DMS53 treated with DMSO at 0.1 percent for 48 hours (cell line): ENCODE data around the gene CFAP52.
"Not testable (repeated sequence)": the region's sequence is repeated elsewhere in the genome, so short reads cannot be mapped to it uniquely, and the experiment has no call there.

Experiments used
- DNase-seq: peaks from one replicate; lab custom pipeline; 2025; ENCODE audit not compliant: unreplicated experiment; lab: John Stamatoyannopoulos, UW

The CFAP52 gene

DNA sequence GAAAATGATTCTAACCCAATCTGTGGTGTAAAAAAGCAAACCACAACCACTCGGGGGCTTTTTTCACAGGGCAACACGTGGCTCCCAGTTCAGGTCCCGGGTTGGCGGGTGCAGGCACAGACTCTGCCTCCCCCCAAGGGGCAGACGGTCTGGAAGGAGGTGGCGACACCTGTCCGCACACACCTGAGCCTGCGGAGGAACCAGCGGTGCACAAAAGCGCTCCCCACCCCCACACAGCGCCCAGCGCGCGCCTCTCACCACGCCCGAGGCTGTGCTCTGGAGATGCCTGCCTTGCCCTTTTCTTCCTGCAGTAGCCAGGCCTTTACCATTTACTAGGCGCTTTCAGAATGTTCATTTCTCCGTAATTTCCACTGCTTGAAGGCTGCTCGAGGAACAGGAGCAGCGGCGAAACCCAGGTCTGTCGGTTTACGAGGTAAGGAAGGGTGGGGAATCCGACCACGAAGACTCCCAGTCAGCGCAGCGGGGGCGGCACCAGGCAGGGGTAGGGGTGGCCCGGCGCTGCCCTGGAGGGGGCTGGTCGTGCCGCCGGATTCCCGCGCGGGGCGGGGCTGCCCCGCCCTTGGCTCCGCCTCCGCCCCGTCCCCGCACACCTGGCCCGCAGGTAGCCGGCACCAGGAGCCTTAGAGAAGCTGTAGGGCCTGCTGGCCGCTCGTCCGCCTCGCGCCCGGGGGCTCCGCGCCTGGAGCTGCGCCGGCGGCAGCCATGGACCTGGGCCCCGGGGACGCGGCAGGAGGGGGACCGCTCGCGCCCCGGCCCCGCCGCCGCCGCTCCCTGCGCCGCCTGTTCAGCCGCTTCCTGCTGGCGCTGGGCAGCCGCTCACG lies 68.7 kb downstream of the CFAP52 start, which contains the start of gene USP43:
USP43 (plus strand) TSS at position 608 of the 842 bp plus-strand sequence; CDS start at position 724, 116 bp downstream.
- DNase-seq: peak; percentile 89

DNA sequence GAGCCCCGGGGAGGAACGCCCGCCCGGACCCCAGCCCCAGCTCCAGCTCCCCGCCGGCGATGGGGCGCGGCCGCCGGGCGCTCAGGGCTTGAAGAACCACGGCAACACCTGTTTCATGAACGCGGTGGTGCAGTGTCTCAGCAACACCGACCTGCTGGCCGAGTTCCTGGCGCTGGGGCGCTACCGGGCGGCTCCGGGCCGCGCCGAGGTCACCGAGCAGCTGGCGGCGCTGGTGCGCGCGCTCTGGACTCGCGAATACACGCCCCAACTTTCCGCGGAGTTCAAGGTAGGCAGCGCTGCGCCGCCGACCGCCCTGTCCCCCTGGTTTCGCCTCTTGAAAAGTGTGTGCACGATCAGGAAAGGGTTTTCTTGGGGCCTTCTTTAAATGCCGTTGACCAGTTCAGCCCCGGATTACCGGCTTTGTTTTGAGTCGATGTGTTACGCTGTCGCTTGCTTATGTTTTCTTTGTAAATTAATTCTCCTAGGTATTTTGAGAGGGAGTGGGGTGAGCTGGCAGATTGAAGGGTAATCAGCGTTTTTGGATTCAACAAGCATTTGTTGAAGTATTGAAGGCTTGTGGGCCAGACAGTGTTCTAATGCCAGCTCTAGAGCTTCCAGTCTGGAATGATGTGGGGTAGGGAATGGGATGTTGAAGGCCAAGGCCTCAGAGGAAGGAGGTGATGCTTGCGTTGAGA lies 69.6 kb downstream of the CFAP52 start:
- peak; percentile 69 for DNase-seq

DNA sequence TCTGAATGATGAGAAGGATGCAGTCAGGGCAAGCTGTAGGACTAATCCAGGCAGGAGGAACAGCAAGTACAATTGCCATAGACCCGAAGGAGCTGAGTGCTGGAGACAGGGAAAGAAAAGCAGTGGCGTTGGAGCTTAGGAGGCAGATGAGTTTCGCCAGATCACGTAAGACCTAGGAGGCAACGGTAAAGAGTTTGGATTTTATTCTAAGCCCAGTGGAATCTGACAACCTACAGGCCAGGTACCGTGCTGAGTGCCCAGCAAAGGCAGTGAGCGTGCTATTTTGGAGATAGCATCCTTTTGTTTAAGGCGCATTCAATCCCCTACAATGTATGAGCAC lies 70.1 kb downstream of the CFAP52 start:
- DNase-seq: peak; percentile 58

DNA sequence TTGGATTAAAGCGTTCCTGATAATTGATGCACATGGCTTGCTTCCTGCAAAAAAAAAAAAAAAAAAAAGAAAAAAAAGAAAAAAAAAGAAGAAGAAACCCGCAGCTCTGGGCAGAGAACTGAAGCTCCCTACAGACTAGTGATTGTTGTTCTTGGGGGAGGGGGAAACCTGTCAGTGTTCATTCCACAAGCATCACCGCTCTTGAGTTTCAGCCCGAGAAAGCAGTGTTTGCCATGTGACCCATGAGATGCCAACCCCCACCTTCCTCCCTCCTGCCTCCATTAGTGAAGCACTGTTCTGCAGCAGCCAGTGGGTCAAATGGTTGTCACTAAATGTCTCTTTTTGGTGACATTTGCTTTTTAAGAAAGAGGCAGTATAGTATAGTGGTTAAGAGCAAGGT lies 70.6 kb downstream of the CFAP52 start:
- DNase-seq: no peak

- DNase-seq: no peak
Measured at GRCh38 chr17:9648521-9649110, 72.2 kb downstream of the CFAP52 start.

DNA sequence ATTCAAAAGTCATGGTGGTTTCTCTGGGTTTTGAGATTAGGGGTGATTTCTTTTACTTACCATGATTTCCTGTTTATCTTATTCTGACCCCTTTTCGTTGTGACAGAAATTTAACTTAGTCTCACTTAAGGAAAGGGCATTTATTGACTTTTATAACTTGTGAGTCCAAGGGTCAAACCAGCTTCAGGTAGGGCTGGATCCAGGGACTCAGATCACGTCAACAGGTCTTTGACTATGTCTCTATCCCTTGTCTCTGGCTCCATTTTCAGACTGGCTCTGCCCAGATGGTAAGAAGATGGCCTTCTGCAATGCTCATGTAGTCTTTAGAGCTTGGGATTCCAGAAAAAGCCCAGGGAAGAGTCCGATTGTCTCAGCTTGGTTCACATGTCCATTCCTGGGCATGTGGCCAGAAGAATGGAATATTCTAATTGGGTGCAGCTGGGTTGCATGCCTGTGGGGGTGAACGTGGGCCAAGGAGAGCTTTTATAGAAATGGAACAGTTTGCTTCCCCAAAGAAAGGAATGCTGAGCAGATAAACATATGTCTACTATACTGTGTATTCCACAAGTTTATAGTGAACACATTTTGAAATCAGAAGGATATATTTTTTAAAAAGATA lies 82.3 kb downstream of the CFAP52 start:
- DNase-seq: no peak

- no peak for DNase-seq
Measured at GRCh38 chr17:9661027-9661426, 84.6 kb downstream of the CFAP52 start.

DNA sequence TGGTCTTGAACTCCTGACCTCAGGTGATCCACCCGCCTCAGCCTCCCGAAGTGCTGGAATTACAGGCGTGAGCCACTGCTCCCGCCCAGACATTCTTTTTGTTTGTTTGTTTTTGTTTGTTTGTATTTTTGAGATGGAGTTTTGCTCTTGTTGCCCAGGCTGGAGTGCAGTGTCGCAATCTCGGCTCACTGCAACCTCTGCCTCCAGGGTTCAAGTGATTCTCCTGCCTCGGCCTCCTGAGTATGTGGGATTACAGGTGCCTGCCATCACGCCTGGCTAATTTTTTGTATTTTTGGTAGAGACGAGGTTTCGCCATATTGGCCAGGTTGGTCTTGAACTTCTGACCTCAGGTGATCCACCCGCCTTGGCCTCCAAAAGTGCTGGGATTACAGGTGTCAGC lies 87.1 kb downstream of the CFAP52 start:
- DNase-seq: not testable (repeated sequence)

DNA sequence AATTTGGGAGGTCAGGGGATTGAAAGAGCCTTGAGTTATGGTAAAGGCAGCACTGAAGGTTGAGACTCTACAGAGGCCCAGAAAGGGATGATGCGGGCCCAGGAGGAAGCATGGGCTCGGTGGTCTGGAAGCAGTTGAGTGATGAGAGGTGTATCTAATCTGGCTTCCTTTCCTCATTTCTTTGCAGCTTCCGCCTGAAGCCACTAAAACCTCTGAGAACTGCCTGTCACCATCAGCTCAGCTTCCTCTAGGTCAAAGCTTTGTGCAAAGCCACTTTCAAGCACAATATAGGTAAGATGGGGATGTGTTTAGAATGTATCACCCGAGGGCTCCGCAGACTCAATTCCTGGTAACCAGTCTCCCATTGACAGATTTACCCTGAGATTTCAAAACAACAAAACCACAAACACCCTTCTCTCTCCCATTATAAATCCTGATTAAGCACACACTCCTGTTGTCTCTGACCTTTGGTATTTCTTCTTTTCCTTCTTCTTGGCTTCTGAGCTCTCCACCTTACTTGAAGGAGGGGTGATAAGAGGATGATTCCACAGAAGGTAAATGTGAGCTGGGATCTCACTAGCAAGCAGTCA lies 90.1 kb downstream of the CFAP52 start:
- DNase-seq: no peak

GRCh38 chr17:9668517-9668916 lies 92.1 kb downstream of the CFAP52 start:
- no peak for DNase-seq

DNA sequence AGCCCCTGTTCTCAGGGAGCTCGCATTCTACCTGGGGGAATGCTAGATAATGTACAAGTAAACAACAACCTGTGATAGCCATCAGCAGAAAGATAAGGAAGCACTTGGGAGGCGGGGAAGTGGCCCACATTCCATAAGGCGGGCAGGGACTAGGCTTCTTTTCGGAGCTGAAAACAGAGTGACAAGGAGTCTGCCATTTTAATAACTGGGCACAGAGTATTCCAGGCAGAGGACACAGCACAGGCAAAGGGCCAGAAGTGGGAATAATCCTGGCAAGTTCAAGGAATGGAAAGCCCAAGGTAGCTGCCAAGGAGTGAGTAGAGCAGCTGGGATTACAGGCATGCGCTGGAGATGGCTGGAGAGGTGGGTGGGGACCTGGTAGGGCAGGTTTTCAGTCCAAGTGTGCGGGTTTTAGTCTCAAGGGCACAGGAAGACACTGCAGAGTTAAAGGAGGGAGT lies 93.1 kb downstream of the CFAP52 start:
- DNase-seq: no peak

DNA sequence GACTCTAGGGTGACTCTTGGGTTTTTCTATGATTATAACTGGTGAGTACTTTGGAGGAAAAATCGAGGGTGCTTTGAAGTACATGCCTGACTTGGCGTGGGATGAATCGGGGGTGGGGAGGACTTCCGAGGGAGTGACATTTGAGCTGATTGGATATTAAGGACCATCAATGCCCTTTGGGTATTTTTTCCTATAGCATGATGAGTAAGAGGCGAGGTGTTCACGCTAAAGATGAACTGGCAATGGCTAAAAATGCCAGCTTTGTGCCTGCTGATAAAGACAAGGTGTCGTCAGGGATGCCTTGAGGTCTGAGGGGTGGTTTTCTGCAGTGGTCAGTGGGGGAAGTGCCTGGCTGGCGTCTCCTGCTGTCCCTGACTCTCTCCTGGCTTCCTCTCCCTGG lies 94.2 kb downstream of the CFAP52 start:
- no peak for DNase-seq

- no peak for DNase-seq
Measured at GRCh38 chr17:9671559-9671958, 95.1 kb downstream of the CFAP52 start.

- no peak for DNase-seq
Measured at GRCh38 chr17:9672266-9672665, 95.8 kb downstream of the CFAP52 start.

- no peak for DNase-seq
Measured at GRCh38 chr17:9672691-9673090, 96.2 kb downstream of the CFAP52 start.

GRCh38 chr17:9676084-9676483 lies 99.6 kb downstream of the CFAP52 start:
- no peak for DNase-seq

- no peak for DNase-seq
Measured at GRCh38 chr17:9676820-9677310, 100.4 kb downstream of the CFAP52 start.

DNA sequence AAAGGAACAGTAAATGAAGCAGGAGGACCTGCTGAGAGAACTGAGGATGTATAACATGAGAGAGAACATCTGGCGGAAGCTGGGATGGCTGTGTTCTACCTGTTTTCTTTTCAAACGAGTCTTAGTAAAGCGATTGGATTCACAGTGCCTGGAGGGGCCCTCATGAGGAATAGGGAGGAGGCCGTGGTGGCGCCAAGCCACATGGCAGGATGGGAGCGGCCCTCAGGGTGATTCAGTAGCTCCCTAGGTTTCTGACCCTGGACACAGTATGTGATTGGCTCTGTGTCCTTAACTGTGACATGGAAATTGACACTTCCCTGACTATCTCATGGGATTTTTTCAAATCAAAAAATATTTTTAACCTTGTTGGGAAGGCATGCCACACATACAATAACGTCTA lies 101.0 kb downstream of the CFAP52 start:
- DNase-seq: no peak

DNA sequence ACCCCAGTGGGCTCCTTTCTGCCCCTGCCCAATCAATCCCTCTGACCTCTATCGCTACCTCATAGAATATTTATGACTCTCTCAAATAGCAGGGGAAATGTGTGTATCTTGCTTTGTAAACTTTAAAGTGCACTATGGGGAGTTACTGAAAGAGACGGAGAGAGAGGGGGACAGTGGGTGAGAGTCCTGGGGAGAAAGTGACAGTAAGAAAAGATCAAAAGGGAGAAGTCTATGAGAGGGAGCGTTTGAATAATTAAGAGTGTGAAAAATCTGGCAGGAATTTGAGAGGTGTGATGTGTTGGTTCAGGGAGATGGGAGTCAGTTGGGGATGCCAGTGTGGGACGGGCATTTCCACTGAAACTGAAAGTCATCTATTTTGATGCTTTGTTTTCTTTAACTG lies 101.5 kb downstream of the CFAP52 start:
- no peak for DNase-seq

DNA sequence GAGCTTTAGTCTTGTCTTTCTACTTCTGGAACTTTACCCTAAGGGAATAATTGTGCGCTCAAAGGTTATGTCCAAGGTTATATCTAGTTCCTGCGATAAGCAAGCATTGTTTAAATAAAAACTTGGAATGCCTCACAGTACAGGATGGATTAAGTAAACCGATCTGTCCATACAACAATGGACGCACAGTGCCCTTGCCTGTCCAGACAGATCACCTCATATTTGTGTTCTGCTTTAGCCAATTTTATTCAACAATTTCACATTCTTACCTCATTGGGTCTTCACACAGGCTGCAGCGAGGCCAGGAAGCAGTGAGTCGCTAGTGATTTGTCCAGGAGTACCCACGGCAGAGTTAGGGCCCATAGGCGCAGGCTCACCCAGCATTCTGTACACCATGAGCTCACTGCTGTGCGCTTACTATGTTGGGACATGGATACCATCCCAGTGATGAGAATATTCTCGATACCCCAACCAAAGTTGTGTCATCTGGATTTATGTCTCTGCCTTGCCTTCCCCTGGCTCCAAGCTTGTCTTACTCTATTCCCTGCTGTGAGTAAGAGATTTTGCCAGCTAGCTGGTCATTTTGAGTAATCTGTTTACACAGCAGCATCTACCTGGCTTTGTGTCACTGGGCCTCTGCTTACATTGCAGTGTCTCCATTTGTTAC lies 108.6 kb downstream of the CFAP52 start:
- DNase-seq: no peak
